Stimulated activated naive CD8-positive, alpha-beta T cell treated with anti-CD3 and anti-CD28 coated beads, Interleukin-15, Interleukin-2, amounts not matched to agents 100 ng/mL and 50 ng/mL, for 24 hours (primary cell): ENCODE measurements around the gene FBL.

ENCODE experiments used
- H3K27ac Mint-ChIP-seq: one replicate; pipeline ENCODE4 v1.8.0; 2021; ENCODE audit warnings: mild to moderate bottlenecking, mixed read lengths
- H3K27me3 Mint-ChIP-seq: one replicate; pipeline ENCODE4 v1.8.0; 2021; ENCODE audit warnings: mixed read lengths
- H3K36me3 Mint-ChIP-seq: one replicate; pipeline ENCODE4 v1.8.0; 2021; ENCODE audit warnings: low read depth, mixed read lengths
- H3K4me1 Mint-ChIP-seq: one replicate; pipeline ENCODE4 v1.8.0; 2021; ENCODE audit warnings: low read depth, mixed read lengths
- H3K4me3 Mint-ChIP-seq: one replicate; pipeline ENCODE4 v1.8.0; 2021; ENCODE audit warnings: mild to moderate bottlenecking, mixed read lengths
- H3K9me3 Mint-ChIP-seq: one replicate; pipeline ENCODE4 v1.8.0; 2021; ENCODE audit warnings: mixed read lengths

FBL gene

GRCh38 chr19:39865953-39866352, 19.8 kb upstream of the FBL start:
- no peaks in the 10 kb centered on the region for H3K27me3 Mint-ChIP-seq
- no peak overlapping the region for H3K27ac Mint-ChIP-seq
- no peaks in the 10 kb centered on the region for H3K9me3 Mint-ChIP-seq
- H3K4me3 Mint-ChIP-seq = no peak overlapping the region
- H3K36me3 Mint-ChIP-seq = peaks cover 3% of the 10 kb centered on the region
- H3K4me1 Mint-ChIP-seq = no peaks in the 10 kb centered on the region

- Mint-ChIP-seq H3K27ac (no peak overlapping the region), H3K4me1 (no peaks in the 10 kb centered on the region), H3K4me3 (no peak overlapping the region), H3K36me3 (peaks cover 3% of the 10 kb centered on the region), H3K27me3 (no peaks in the 10 kb centered on the region), H3K9me3 (no peaks in the 10 kb centered on the region)
Measured at GRCh38 chr19:39865186-39865585, 19.0 kb upstream of the FBL start.

- H3K4me3 Mint-ChIP-seq = no peak overlapping the region
- H3K36me3 Mint-ChIP-seq = peaks cover 3% of the 10 kb centered on the region
- no peaks in the 10 kb centered on the region for H3K27me3 Mint-ChIP-seq
- H3K4me1 Mint-ChIP-seq = no peaks in the 10 kb centered on the region
- H3K9me3 Mint-ChIP-seq = no peaks in the 10 kb centered on the region
- H3K27ac Mint-ChIP-seq = no peak overlapping the region
Measured at GRCh38 chr19:39864118-39864517, 17.9 kb upstream of the FBL start.

GRCh38 chr19:39858541-39858940, 12.4 kb upstream of the FBL start:
- Mint-ChIP-seq H3K4me3 (no peak overlapping the region), H3K9me3 (no peaks in the 10 kb centered on the region), H3K4me1 (no peaks in the 10 kb centered on the region), H3K27ac (no peak overlapping the region), H3K36me3 (no peaks in the 10 kb centered on the region), H3K27me3 (peaks cover 6% of the 10 kb centered on the region)

GRCh38 chr19:39852882-39853281, 6.7 kb upstream of the FBL start:
- no peak overlapping the region for H3K4me3 Mint-ChIP-seq
- no peaks in the 10 kb centered on the region for H3K36me3 Mint-ChIP-seq
- H3K4me1 Mint-ChIP-seq = no peaks in the 10 kb centered on the region
- no peak overlapping the region for H3K27ac Mint-ChIP-seq
- H3K9me3 Mint-ChIP-seq = no peaks in the 10 kb centered on the region
- H3K27me3 Mint-ChIP-seq = peaks cover 6% of the 10 kb centered on the region

GRCh38 chr19:39850892-39851291, 4.7 kb upstream of the FBL start:
- Mint-ChIP-seq H3K4me1 (peaks cover 12% of the 10 kb centered on the region), H3K9me3 (no peaks in the 10 kb centered on the region), H3K27me3 (peaks cover 6% of the 10 kb centered on the region), H3K36me3 (peaks cover 1% of the 10 kb centered on the region), H3K4me3 (no peak overlapping the region), H3K27ac (no peak overlapping the region)

- Mint-ChIP-seq H3K4me1 (peaks cover 32% of the 10 kb centered on the region), H3K36me3 (peaks cover 22% of the 10 kb centered on the region), H3K9me3 (no peaks in the 10 kb centered on the region), H3K4me3 (no peak overlapping the region), H3K27me3 (no peaks in the 10 kb centered on the region), H3K27ac (no peak overlapping the region)
Measured at GRCh38 chr19:39848392-39848791, 2.2 kb upstream of the FBL start.

GRCh38 chr19:39847525-39847924, 1.3 kb upstream of the FBL start:
- no peak overlapping the region for H3K27ac Mint-ChIP-seq
- H3K9me3 Mint-ChIP-seq = no peaks in the 10 kb centered on the region
- no peaks in the 10 kb centered on the region for H3K27me3 Mint-ChIP-seq
- H3K36me3 Mint-ChIP-seq = peaks cover 30% of the 10 kb centered on the region
- peaks cover 40% of the 10 kb centered on the region for H3K4me1 Mint-ChIP-seq
- no peak overlapping the region for H3K4me3 Mint-ChIP-seq

GRCh38 chr19:39846678-39847486, 703 bp upstream of the FBL start:
- H3K9me3 Mint-ChIP-seq = no peaks in the 10 kb centered on the region
- H3K4me1 Mint-ChIP-seq = peaks cover 46% of the 10 kb centered on the region
- peaks cover 34% of the 10 kb centered on the region for H3K36me3 Mint-ChIP-seq
- peak overlapping the region; percentile 96 for H3K27ac Mint-ChIP-seq
- H3K4me3 Mint-ChIP-seq = peak overlapping the region; percentile 85
- no peaks in the 10 kb centered on the region for H3K27me3 Mint-ChIP-seq

GRCh38 chr19:39845584-39845932, 621 bp downstream of the FBL start:
- peaks cover 54% of the 10 kb centered on the region for H3K4me1 Mint-ChIP-seq

GRCh38 chr19:39845172-39845571, 1.0 kb downstream of the FBL start:
- peaks cover 49% of the 10 kb centered on the region for H3K36me3 Mint-ChIP-seq
- peak overlapping the region; percentile 96 for H3K27ac Mint-ChIP-seq
- H3K9me3 Mint-ChIP-seq = no peaks in the 10 kb centered on the region
- H3K4me3 Mint-ChIP-seq = peak overlapping the region; percentile 85
- H3K4me1 Mint-ChIP-seq = peaks cover 54% of the 10 kb centered on the region
- no peaks in the 10 kb centered on the region for H3K27me3 Mint-ChIP-seq

More at GRCh38 chr19:39845584-39845932, 621 bp downstream of the FBL start:
- Mint-ChIP-seq H3K27ac (peak overlapping the region; percentile 96), H3K9me3 (no peaks in the 10 kb centered on the region), H3K4me3 (peak overlapping the region; percentile 85), H3K36me3 (peaks cover 45% of the 10 kb centered on the region), H3K27me3 (no peaks in the 10 kb centered on the region)

GRCh38 chr19:39843919-39844793, 2.0 kb downstream of the FBL start:
- peaks cover 57% of the 10 kb centered on the region for H3K36me3 Mint-ChIP-seq
- H3K4me3 Mint-ChIP-seq = peak overlapping the region; percentile 85
- H3K27me3 Mint-ChIP-seq = no peaks in the 10 kb centered on the region
- peak overlapping the region; percentile 96 for H3K27ac Mint-ChIP-seq
- H3K4me1 Mint-ChIP-seq = peaks cover 54% of the 10 kb centered on the region
- H3K9me3 Mint-ChIP-seq = no peaks in the 10 kb centered on the region

GRCh38 chr19:39842693-39843435, 3.3 kb downstream of the FBL start:
- no peaks in the 10 kb centered on the region for H3K9me3 Mint-ChIP-seq
- peak overlapping the region; percentile 78 for H3K27ac Mint-ChIP-seq
- H3K36me3 Mint-ChIP-seq = peaks cover 68% of the 10 kb centered on the region
- no peaks in the 10 kb centered on the region for H3K27me3 Mint-ChIP-seq
- peaks cover 54% of the 10 kb centered on the region for H3K4me1 Mint-ChIP-seq
- H3K4me3 Mint-ChIP-seq = peak overlapping the region; percentile 85

- peaks cover 87% of the 10 kb centered on the region for H3K36me3 Mint-ChIP-seq
- no peaks in the 10 kb centered on the region for H3K9me3 Mint-ChIP-seq
- H3K4me1 Mint-ChIP-seq = peaks cover 43% of the 10 kb centered on the region
- no peak overlapping the region for H3K4me3 Mint-ChIP-seq
- H3K27ac Mint-ChIP-seq = no peak overlapping the region
- no peaks in the 10 kb centered on the region for H3K27me3 Mint-ChIP-seq
Measured at GRCh38 chr19:39841041-39841440, 5.1 kb downstream of the FBL start.

GRCh38 chr19:39840492-39840891, 5.7 kb downstream of the FBL start:
- Mint-ChIP-seq H3K27ac (no peak overlapping the region), H3K4me1 (peaks cover 43% of the 10 kb centered on the region), H3K9me3 (no peaks in the 10 kb centered on the region), H3K27me3 (no peaks in the 10 kb centered on the region), H3K36me3 (peaks cover 84% of the 10 kb centered on the region), H3K4me3 (no peak overlapping the region)
